Effector CD4-positive, alpha-beta T cell (primary cell): ENCODE results near the gene COMMD9.

Source experiments
- DNase-seq: peaks from one replicate; pipeline ENCODE4 v3.0.0-alpha.2; 2020

Gene COMMD9

DNA sequence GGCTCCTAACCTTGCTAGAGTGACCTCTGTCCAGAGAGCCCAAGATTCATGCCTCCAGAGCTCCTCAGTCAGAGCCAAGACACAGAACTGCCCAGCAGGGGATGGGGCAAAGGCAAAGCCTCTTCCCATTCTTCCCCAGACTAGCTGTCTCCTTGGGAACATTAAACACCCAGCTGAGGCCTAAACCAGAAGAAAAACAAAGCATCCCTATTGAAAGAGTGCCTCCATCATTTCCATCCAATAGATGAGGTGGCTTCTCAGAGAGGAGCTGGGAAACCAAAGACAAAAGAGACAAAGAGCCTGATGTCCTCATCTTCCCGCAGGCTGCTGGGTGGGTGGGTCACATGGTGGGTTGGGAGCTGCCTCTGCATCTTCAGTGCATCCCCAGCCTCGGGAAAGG lies 37.4 kb downstream of the COMMD9 start:
- DNase-seq: no peak

DNA sequence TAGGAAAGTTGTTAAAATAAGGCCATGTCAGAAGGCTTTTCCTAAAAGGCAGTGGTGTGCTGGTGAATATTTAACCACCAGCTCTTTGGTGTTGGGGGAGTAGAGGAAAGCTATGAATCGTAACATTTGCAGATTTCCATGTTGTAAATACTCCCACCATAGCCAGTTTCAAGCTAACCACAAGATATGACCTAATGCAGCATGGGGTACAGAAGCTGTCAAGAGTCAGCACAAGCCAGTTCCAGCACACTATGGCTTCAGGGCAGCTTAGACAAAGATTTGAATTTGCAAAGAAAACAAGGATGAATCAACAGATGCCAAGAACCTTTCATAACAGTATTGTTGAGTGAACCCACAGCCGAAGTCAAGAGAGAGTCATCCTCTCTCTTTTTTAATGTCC lies 40.0 kb downstream of the COMMD9 start:
- no peak for DNase-seq

DNA sequence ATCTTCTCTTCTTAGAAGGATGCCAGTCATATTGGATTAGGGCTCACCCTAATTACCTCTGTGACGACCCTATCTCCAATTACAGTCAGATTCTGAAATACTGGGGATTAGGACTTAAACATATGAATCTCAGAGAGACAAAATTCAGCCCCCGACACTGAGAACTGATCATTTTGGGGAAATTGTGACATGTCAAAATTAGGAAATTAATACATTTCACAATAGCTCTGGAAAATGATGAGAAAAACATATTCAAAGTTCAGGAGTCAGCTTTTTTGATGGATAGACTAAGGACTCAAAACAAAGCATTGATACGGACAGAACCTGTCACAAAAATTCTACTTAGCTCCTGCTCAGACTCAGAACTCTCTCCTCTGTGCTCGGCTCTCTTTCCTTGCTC lies 40.8 kb downstream of the COMMD9 start:
- no peak for DNase-seq

DNA sequence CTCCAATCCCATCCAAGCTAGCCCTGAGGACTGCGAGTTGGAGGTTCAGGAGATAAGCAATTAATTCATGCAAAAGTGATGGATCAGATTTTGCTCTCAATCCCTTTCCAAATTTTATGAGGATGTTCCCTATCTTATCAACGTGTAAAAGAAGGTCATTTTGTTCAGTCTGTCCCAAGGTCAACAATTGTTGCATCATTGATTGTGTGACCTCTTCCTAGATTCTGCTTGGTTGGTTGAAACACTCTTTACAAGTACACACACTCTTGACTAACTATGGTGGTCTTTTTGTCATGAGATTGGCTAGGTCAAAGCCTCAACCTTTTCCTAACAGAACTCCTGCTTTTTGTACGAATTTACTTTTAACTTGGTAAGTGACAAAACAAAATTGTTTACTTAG lies 41.7 kb downstream of the COMMD9 start:
- no peak for DNase-seq

DNA sequence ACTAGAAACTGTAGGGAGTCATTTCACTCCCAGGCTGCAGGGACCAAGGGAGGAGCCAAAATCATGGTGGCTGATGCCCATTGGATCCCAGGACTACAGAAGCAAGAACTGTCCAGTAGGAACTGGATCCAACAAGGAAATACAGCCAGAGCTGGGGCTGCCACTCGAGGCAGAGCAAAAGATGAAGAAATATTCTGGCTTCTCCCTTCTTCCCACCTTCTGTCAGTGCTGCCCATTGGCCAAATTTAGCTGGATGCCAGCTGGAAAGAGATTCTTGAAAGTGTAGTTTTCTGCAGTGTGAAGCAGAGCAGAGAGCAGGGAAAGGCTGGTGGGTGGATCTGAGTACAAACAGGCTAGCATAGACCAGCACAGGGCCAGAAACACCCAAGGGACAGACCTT lies 45.6 kb downstream of the COMMD9 start:
- no peak for DNase-seq

DNA sequence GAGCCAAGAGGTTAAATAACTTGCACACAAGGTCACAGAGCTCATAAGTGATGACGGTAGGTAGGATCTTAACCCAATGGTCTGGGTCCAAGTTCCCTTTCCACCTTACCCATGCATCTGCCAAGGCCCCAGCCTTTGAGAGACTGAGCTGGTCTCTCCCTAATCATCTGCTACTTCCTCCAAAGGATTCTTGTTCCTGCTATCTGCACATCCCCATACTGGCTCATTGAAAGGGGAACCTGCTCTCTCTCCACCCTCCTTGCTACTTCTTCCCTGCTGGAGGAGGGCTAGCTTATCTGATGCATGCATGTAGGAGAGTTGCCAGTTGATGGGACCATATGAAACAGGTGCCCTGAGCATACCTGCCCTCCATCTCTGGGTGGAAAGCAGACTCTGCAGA lies 47.7 kb downstream of the COMMD9 start:
- no peak for DNase-seq

DNA sequence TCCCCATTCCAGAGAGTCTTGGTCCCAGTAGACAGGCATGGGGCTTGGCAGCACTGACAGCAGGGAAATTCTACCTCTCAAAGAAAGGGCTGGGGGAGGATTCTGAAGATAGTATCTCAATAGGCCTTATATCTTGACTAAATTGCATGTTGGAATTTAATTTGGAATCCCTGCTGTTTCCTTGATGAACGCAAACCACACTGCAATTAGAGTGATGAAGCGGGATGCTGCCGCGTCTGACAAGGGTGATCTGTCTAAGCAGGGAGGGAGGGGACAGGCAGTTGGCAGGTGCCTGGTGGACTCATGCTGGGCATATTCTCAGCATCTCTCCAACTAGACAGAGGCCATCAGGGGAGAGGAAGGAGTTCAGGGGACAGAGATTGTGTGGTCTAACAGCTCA lies 48.4 kb downstream of the COMMD9 start:
- no peak for DNase-seq

DNA sequence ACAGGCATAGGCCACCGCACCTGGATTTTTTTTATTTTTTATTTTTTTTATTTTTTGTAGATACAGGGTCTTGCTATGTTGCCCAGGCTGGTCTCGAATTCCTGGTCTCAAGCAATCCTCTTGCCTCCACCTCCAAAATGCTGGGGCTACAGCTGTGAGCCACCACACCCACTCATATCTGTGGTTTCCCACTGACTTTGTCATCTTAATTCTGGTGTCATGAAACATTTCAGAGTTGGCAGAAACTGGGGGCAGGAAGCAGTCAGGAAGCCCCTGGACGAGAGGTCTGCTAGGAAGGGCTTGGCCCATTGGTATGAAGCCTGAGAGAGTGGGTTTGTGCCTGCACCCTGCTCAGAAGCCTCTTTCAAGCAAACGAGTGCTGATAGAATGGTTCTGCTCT lies 49.1 kb downstream of the COMMD9 start:
- no peak for DNase-seq

DNA sequence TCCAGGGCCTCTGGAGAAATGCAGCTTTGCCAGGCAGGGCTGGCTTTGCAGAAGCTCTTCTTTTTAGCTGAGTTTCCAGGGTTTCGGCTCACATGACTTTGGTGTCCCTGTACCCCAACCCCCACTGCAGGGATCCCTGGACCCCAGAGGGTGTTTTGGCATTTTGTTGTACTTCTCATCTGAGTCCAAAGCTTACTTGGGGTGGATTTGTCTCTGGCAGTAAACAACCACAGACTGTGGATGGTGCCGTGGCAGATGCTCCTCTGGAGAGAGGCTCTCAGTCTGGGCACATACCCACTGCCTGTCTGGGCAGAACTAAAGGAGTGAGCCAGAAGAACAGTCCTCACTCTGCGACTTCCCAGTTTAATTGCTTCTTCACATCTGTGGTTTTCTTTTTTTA lies 49.6 kb downstream of the COMMD9 start:
- no peak for DNase-seq

DNA sequence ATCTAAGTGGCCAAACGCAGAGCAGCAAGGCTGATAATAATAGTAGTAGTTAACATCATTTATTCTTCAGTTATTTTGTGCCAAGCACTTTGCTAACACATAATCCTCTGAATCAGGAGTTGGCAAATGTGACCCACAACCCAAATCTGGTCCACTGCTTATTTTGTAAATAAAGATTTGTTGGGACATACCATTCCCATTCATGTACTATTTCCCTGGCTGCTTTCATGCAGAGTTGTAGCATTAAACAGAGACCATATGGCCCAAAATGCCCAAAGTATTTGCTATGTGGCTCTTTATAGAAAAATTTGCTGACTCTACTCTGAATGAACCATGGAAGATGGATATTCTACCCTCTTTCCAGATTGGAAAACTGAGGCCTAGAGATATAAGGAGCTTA lies 50.3 kb downstream of the COMMD9 start:
- no peak for DNase-seq

DNA sequence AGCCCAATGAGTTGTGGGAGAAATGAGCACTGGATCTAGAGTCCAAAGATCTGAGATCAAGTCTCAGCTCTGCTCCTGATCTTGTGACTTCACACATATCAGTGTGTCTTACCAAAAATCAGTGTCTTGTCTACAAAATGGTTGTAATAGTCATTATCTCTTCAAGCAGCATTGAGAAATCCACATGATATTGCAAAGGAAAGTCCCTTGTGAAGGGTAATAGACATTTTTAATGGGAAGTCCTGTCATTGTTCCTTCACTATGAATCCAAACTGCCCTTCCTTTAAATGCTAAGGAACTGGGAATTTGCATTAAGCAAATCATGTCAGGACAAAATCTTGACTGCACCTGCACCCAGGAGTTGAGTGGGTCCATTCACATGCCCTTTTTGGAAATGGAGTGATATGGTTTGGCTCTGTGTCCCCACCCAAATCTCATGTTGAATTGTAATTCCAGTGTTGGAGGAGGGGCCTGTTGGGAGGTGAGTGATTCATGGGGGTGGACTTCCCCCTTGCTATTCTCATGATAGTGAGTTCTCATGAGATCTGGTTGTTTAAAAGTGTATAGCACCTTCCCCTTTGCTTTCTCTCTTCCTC lies 51.1 kb downstream of the COMMD9 start:
- no peak for DNase-seq

DNA sequence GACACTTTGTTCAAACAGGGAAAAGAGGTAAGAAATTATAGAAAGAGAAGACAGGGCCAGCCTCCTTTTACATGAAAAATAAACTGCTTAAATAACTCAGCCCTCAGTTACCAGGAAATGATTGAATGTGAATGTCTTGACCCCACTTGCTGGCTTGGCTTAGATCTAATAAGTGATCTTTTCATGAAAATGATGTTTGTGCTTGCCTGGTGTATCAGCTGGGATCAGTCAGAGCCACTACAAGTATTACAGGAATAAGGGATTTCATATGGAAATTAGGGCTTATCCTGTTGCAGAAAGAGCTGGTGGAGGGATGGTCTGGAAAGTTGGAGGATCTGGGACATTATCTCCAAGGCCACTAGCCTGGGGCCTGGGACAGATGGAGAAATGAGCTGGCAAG lies 51.8 kb downstream of the COMMD9 start:
- DNase-seq: no peak

DNA sequence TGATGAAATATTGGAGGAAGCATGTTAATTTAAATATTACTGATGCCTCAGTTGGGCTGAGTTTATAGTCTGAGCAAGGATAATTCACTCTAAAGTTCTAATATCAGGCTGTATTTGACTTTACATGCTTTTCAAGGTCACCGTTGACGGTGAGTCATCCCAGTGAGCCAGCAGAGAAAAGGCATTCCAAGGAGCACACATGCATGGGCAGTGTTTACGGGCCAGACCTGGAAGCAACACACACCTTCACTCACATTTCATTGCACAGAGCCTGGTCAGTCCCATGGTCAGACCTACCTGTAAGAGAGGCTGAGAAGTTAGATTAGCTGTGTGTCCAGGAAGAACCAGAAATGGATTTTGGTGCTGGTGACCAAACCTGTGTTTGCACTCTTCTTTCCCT lies 53.5 kb downstream of the COMMD9 start:
- DNase-seq: no peak

DNA sequence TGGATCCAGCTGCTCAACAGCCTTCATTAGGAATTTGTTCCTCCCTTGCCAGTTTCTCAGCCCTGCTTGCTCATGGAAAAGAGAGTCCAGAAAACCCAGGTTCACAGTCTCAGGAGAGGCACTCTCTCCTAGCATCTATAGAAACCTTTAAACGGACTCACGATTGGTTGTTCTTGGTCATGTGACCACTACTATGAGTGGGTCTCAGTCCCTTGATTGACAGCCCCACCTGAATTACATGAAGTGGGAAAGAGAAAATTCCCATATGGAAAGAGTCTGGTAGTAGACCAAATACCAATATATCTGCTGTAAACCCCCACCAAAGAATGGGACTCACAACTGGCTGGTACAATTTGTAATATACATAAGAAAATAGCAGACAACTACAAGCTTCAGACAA lies 54.4 kb downstream of the COMMD9 start:
- no peak for DNase-seq

DNA sequence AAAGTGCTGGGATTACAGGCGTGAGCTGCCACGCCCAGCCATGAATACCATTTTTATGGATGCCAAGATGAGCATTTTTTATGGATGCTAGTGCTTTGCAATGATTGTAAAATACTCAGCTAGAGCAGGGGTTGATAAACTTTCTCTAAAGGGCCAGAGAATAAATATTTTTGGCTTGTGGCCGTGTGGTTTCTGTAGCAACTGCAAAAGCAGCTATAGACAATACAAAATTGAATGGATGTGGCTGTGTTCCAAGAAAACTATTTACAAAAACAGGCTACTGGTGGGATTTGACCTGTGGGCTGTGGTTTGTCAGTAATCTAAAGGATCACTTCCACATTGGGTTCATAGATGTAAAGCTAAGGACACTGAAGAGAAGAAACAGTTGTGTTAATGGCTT lies 56.0 kb downstream of the COMMD9 start:
- no peak for DNase-seq

DNA sequence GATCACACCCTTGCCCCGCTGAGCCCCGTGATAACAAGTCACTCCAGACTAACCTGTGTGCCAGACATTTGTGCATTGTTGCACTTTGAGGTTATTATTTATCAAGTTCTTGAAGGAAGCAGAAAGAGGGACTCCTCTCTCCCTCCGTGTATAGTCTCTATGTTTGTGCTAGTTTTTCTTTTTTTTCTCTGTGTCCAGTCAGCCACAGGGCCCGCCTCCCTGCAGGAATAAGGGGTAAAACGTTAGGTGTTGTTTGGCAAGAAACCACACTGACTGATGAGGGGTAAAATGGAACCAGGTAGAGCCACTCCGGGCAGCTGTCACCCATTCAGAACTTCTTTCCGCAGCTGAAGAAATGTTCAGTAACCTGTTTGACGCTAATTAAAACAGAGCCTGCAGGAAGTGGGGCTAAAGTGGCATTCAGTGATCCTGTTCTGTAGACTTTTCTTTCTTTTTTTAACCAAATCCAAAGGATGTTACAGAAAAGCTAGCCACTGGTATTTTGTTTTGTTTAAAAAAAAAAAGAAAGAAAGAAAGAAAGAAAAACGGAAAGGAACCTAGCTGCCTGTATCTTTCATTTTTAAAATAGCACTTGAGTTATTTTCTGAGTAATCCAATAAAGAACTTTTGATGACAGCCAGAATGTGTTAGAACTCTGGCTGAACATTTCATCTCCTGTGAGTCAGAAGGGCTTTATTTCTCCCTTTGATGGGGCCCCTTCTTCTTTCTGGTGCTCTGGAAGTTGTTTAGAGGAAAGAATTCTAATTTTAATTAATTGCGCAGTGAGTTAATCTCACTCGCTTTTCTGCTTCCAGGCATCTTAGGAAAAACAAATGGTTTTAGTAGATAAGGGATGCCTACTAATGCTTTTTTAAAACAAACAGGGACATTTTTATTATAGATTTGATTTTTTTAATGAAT lies 58.2 kb downstream of the COMMD9 start:
- no peak for DNase-seq

DNA sequence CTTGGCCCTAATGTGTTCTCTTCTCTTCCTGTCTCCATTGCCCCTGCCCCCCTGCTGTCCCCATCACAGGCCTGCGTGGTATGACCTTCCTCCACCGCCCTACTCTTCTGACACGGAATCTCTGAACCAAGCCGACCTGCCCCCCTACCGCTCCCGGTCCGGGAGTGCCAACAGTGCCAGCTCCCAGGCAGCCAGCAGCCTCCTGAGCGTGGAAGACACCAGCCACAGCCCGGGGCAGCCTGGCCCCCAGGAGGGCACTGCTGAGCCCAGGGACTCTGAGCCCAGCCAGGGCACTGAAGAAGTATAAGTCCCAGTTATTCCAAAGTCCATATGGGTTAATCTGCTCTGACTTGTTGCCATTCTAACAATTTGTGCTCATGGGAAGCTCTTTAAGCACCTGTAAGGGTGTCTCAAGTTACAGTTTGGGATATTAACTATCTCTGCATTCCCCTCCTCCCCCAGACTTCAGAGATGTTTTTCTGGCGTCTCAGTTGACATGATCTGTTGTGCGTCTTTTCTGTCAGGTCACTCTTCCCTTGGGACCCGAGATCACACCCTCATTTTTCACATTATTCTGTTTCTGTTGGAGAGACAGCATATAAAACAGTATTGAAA lies 60.0 kb downstream of the COMMD9 start:
- DNase-seq: no peak

DNA sequence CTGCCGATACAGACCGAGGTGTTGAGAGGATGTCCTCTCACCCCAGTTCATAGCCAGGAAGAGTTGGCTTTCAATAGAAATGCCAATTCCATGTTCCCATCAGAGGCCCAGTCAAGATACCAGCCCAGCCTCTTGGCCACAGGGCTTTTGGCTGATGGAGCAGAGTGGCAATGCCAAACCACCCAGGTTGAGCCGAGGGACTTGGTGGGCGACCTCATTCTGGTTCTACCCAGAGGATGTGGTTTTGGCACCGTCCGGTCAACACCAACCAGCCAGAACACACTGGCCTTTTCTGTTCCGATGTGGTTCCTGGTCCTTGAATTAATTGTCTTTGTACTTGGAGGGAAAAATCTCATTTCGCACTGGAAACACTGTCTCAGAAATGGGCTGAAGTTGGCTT lies 60.5 kb downstream of the COMMD9 start:
- no peak for DNase-seq

DNA sequence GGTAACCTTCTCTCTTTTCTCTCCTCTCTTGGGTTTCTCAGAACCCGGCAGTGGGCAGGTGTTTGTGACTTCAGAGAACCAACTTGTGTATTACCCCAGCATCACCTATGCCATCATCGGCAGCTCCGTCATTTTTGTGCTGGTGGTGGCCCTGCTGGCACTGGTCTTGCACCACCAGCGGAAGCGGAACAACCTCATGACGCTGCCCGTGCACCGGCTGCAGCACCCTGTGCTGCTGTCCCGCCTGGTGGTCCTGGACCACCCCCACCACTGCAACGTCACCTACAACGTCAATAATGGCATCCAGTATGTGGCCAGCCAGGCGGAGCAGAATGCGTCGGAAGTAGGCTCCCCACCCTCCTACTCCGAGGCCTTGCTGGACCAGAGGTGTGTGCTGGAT lies 62.2 kb downstream of the COMMD9 start:
- DNase-seq: no peak

DNA sequence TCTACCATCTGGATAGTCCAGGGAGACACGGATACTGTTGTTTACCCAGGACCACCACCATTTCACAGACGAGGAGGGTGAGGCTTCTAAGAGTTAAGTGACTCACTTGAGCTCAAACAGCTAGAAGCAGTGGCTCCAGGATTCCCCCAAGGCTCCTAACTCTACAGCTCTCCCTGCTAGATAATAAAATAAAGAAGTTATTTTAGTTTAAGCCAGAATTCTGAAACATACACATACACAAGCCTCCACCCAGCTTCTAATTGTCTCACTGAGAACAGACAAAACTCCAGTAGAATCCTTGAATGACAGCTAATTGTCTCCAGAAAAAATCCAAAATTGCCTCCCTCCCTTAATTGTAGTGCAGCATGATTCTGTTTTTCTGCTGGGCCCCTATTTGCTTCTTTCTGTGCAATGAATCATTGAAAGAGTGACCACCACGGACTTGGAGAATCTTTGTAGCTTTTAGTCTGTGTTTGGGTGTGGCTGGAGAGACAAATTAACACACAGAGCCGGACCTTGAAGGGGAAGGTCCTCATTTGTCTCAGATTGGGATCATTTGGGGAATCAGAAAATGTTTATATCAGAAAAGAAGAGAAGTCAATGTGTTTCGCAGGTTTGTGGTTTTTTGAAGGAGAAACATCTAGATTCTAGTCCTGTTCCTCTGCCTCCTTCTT lies 64.9 kb downstream of the COMMD9 start:
- DNase-seq: no peak

DNA sequence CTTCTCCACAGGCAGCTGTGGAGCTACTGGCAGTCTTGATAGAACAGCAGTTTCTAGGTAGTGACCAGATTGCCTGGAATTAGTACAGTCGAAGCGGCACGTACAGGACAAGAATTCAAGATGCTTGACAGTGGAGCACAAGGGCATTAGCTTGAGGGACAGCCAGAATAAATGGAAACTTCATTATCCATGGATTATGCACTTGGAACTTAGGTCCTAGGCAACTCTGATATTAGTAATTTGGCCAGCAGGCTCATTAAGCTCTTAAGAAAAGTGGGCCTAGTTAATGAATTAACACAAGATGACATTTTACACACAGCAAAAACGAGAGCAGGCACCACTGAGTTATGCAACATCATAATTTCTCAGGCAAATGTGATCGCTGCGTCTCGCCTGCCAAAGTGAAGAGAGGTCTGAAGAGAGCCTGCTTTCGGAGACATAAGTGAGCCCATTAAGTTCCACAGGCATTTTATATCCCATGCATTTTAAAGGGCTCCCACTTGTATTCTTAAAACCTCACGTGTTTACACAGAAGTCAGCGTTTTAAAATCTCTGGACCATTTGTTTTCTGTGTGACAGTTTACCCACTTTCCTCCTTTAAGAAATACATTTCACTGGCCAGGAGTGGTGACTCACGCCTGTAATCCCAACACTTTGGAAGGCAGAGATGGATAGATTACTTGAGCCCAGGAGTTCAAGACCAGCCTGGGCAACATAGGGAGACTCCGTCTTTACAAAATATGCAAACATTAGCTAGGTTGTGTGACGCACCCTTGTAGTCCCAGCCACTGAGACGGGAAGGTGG lies 66.2 kb downstream of the COMMD9 start:
- no peak for DNase-seq
